ENCODE data around the gene KRT75. TPM values are rescaled to one million over a fixed set of nuclear protein-coding genes. Genes with fewer than 3 reads are reported as not detected.

The KRT75 gene
- polyA plus RNA-seq, 3 donors: not detected

DNA sequence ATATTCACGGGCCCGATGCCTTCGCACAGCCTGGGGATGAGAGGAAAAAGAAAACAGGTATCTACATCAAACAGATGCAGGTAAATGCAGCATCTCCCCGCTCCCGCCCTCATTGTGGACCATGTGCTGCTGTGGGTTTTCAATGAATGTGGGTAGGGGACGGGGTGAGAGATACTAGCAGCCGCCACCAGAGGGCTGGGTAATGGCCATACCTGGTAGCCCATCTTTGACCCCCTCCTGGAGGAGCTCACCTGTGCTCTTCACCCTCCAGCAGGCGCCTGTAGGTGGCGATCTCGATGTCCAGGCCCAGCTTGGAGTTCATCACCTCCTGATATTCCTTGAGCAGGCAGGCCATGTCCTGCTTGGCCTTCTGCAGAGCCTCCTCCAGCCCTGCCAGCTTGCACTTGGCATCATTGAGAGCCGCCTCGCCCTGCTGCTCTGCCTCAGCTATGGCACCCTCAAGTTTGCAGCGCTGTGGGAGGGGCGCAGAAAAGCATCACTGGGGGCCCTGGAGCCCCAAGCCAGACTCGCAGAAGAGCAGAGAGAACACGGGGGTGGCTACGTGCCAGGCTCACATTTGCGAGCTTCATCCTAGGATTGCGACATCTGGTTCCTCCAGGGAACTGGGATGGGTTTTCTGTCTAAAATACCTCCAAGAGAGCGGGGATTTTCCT is 38.3 kb downstream of the KRT75 start:
- DNase-seq (ENCODE audit: low read depth in 3 of 3, low spot score in 2 of 3): no peak

DNA sequence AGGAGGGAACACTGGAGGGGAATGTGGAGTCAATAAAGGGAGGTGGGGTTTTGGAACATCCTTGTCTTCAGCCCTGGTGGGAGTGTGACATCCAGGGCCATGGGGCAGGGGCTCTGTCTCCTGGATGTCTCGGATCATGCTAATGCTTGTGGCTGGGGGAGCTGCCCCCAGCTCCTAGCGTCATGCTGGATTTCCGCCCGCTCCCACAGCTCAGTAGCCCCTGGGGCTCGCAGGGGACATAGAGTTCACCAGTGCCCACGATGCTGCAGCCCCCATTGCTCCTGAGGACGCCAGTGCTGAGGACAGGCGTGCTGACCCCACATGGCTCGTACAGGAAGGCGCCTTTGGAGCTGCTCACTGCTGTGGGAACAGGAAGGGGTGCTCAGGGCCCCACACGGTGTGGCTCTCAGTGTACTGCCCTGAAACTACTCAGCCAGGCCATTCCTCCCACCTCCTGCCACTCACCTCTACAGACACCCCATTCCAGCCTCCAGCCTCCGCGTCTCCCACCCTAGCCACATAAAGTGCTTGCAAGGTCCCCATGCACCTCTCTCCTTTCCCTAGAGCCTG is 39.2 kb downstream of the KRT75 start:
- no peak for DNase-seq (ENCODE audit: low read depth in 3 of 3, low spot score in 2 of 3)

DNA sequence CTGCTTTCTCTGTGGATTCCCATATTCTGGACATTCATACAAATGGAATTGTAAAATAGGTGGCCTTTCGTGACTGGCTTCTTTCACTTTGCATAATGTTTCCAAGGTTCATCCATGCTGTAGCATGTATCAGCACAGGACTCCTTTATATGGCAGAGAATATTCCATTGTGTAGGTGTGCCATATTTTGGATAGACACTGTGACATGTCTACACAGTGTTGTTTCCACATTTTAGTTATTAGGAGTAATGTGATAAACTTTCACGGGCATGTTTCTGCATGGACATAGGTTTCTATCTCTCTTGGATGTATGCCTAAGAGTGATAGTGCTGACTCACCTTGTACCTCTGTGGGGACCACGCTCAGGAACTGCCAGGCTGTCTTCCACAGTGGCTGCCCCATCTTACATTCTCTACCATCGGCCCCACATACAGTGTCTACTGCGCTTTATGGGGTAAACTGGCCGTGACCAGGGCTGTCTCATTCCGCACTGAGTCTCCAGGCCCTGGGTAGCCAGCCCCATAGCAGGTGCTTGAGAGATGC is 41.6 kb downstream of the KRT75 start:
- DNase-seq (ENCODE audit: low read depth in 3 of 3, low spot score in 2 of 3): no peak

DNA sequence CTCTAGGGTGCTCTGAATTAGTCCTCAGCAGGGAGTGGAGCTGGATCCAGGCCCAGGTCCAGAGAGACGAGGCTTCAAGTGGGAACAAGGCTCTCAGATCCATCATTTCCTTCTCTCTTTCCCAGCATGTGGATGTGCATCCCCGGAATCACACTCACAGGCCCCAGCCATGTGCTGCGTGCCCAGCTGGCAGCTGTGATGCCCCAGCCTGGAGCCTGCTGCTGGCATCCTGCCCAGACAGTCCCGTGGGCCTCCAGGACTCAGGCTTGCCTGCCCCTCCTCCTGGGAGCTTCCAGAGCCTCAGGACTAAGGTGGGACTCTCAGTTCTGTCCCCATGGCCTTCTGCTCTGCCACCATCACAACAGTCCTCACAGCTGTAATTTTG is 42.6 kb downstream of the KRT75 start:
- no peak for DNase-seq (ENCODE audit: low read depth in 3 of 3, low spot score in 2 of 3)

DNA sequence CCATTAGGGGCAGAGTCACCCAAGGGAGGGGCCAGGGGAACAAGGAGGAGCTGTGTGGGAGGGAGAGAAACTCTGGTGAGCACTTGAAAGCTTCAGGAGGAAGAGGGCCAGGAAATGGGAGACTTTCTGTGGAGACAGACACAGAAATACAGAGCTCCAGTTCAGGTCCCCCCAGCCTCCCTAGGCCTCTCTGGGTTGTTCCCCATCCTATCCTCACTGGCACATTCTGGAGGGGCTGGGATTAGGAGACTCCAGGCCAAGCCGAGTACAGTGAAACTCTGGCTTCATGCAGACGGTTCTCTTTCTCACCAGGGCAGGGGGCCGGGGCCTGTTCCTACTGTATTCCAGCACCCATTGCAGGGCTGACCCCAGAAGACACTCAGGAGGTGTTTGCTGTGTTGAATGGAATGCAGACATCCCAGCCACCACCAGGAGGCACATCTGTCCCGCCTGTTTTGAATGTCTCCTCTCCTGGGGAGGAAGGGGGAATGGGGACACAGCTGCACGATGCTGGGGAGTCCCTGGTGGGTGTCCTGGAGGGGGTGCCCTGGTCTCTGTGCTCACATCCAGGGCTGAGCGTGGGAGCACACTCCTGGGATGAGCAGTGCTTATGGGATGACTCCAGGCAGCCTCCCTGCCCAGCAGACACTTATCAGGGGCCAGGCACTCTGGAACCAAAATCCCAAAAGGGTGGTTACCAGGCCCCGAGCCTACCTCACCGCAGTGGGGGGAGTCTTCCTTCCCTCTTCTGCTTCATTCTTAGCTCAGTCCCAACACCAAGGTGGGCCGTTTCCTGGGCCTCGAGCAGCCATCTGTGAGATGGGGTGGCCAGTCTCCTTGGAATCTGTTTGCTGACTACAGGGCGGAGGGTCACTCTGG is 43.2 kb downstream of the KRT75 start:
- no peak for DNase-seq (ENCODE audit: low read depth in 3 of 3, low spot score in 2 of 3)

DNA sequence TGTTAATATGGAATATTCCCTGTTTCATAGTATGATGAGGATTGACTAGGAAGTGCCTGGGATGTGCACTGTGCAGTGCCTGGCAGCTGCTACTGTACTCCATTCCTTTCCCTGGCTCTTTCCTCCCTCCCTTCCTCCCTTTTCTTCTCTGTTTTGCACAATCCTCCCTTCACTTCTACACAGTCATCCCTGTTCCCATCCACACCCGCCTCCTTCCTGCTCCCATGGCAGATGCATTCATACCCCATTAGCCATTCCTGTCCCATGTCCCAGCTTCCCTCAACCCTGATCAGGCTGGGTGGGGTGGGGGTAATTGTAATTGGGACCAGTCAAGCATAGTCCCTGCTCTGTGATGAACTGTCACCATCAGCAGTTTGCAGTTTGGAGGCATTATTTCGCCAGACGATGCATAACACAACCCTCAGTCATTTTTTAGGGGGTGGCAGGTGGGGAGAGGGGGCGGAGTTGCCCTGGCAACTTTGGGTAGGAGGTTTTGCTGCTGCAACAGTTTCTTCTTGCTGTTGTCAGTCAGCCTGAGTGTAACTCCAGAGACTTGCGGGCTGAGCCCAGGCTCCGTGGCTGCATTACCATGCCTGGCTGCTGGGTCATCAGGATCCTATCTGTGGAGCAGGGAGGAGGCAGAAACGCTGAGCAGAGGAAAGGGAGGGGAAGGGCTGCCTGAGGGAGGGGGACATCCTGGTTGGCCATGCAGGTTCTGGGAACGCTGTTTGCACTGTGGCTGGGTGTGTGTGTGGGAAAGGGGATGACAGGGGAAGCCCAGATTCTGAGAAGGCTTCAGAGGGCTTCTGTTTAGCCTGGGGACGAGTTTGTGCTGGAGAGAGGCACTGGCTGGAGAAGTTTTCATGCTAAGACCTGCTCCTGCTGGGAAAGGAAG is 44.6 kb downstream of the KRT75 start:
- no peak for DNase-seq (ENCODE audit: low read depth in 3 of 3, low spot score in 2 of 3)

DNA sequence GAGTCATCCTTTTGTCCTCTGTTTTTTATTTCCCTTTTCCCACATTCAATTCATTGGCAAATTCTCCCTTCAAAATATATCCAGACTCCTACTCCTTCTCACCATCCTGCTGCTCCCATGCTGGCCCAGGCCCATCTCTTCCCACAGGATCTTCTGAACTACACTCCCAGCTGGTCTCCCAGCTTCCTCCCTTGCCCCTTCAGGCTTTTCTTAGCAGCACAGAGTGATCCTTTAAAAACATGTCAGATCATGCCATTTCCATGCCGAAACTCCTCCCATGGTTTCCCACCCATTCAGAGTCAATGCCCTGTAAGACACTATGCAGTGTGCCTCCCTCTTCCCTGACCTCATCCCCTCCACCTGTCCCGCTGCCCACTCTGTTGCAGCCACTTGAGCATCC is 46.3 kb downstream of the KRT75 start:
- no peak for DNase-seq (ENCODE audit: low read depth in 3 of 3, low spot score in 2 of 3)

DNA sequence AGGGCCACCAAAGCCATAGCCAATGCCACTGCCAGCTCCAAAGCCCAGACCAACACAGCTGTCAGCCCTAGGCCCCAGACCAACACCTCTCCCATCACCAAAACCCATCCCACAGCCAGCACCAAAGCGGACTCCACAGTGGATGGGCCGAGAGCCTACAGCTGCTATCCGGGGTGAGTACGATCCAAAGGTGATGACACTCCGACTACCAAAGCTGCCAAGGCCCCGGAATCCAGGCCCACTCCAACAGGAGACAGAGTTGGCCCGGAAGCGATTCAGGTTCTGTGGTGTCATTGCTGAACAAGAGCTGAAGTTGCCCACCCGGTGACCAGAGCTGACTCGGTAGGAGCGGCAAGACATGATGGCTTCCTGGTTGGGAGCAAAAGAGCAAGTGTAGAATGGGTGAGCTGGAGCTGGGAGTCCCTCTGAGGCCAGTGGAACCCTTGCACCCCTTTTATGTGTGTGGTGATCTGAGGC is 48.9 kb downstream of the KRT75 start, which contains the start of gene KRT84:
KRT84 (minus strand) TSS at position 427 of the 477 bp plus-strand sequence; CDS start at position 360, 67 bp downstream.
- no peak for DNase-seq (ENCODE audit: low read depth in 3 of 3, low spot score in 2 of 3)

DNA sequence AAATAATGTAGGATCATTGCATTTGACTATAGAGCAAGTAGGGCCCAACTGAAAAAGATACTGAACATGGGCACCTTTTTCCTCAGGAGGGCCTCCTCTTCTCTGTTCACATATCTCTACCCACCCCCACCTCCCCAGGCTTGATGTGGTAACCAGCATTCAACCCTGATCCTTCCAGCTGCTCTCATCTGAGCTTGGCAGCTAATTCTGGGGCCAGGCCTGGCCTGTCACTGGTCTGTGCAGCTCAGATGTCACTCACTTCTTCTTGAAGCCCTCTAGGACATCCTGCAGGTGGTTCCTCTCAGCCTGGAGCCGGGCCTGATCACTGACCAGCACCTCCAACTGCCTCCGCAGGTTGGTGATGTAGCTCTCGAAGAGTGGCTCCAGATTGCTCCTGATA is 50.8 kb downstream of the KRT75 start:
- DNase-seq (ENCODE audit: low read depth in 3 of 3, low spot score in 2 of 3): no peak

DNA sequence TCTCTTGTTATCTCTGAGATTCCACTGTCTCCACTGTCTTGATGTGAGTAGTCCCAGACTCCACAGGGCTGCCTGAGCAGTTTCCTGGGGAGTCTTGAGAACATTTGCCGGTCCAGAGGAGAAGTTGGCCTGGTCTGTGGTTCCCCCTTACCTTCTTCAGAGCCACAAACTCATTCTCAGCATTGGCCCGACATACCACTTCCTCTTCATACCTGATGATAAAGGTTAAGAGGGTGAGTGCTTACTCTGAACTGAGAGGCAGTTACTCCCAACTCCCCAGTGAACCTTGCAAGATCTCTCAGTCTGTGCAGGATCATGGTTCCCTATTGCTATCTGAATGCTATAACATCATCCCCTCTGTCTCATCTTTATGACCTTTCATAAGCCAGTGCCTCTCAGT is 51.3 kb downstream of the KRT75 start:
- no peak for DNase-seq (ENCODE audit: low read depth in 3 of 3, low spot score in 2 of 3)

DNA sequence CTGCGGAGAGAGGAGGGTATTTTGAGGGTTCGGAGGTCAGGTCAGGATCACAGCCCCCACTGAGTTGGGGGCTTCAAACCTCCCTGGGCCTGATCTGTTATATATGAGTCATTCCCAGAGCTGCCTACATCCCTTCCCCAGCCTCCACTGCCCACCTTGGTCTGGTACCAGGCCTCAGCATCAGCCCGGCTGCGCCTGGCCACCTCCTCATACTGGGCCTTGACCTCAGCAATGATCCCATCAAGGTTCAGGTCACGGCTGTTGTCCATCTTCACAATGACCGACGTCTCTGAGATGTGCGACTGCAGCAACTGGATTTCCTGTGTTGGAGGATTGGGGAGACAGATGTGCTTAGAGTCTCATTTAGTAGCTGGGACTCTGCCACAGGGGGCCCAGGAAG is 53.0 kb downstream of the KRT75 start:
- no peak for DNase-seq (ENCODE audit: low read depth in 3 of 3, low spot score in 2 of 3)

DNA sequence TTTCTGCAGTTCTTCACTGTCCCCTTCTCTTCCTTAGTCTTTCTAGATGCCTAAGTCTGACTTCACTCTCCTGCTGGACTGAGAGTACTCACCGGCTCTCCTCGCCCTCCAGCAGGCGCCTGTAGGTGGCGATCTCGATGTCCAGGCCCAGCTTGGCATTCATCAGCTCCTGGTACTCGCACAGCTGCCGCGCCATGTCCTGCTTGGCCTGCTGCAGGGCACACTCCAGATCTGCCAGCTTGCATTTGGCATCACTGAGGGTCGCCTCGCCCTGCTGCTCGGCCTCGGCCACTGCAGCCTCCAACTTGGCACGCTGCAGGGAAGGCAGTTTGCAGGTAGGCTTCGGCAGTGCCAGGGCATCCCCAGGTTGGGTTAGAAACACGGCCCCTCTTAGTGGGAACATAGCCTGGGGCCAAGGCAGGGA is 53.9 kb downstream of the KRT75 start:
- no peak for DNase-seq (ENCODE audit: low read depth in 3 of 3, low spot score in 2 of 3)

DNA sequence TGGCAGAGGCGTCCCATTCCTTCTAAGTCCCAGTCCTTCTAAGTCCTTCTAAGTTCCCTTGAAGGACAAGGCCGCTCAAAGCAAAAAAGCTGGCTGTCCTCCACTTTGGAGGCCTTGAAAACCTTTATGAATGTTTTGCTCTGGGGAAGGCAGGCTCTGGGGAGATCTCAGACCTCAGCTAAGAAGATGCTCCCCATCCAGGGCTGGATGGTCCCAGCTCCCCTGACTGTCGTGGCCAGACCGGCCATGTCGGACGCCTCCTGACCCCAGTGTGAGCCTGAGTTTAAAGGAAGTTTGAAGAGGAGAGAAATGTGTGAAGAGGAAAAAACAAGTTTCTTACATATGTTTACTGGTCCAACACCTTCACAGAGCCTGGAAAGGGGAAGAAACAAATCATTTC is 54.6 kb downstream of the KRT75 start:
- no peak for DNase-seq (ENCODE audit: low read depth in 3 of 3, low spot score in 2 of 3)

DNA sequence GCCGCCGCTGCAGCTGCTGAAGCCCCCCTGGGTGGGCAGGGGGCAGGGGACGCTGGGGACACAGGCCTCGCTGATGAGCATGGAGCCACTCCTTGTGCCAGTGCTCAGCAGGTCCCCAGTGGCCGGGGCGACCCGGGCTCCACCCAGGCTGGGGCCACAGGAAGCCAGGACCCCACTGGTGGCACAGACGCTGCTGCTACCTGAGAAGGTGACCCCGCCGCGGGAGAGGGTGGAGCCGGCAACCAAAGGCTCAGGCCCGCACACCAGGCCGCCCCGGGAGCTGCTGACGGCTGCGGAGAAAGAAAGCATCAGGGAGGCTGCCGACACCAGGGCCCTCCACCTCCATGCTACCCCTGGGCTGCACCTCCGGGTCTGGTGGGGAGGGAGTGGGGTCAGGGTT is 56.1 kb downstream of the KRT75 start:
- DNase-seq (ENCODE audit: low read depth in 3 of 3, low spot score in 2 of 3): no peak

DNA sequence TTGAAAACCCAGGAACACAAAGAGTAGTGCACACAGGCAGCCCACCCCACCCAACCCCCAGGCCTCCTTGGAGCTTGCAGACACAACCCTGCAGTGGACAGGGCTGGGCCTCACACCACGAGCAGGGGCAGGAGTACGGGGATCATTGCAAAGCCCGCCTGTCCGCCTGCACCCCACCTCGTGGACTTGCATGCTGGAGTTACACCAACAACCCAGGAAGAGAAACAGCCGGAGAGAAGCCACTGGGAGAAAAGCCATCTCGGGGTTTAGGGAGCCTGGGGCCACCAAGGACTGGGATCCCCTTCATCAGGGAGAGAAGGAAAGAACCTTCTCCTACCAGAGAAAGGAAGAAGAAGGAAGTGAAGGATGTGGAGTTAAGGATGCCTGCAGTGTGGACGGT is 56.9 kb downstream of the KRT75 start:
- DNase-seq (ENCODE audit: low read depth in 3 of 3, low spot score in 2 of 3): no peak

Other genes starting within 250 kb of the KRT75 start
- under 1 TPM; 0.64 to 0.89 (median 0.76) TPM for gene KRT80, start 242.4 kb downstream of the KRT75 start, polyA plus RNA-seq (ENCODE audit: insufficient read length in 3 of 3)
- 100 to 1,000 TPM in 1 of 3 donors, 10 to 100 TPM in 2; 35.1 to 109 (median 56.3) TPM for gene KRT7, start 201.1 kb downstream of the KRT75 start, polyA plus RNA-seq (ENCODE audit: insufficient read length in 3 of 3)
- gene KRT86, start 159.7 kb downstream of the KRT75 start, polyA plus RNA-seq (ENCODE audit: insufficient read length in 3 of 3): not detected
- gene KRT81, start 142.8 kb downstream of the KRT75 start, polyA plus RNA-seq (ENCODE audit: insufficient read length in 3 of 3): not detected
- not detected for gene KRT83, start 113.0 kb downstream of the KRT75 start, polyA plus RNA-seq (ENCODE audit: insufficient read length in 3 of 3)
- gene KRT85, start 66.9 kb downstream of the KRT75 start, polyA plus RNA-seq (ENCODE audit: insufficient read length in 3 of 3): not detected
- gene KRT84, start 48.7 kb downstream of the KRT75 start, polyA plus RNA-seq (ENCODE audit: insufficient read length in 3 of 3): not detected
- not detected for gene KRT82, start 28.0 kb downstream of the KRT75 start, polyA plus RNA-seq (ENCODE audit: insufficient read length in 3 of 3)
- gene KRT6B, start 17.8 kb upstream of the KRT75 start, polyA plus RNA-seq (ENCODE audit: insufficient read length in 3 of 3): not detected
- gene KRT6C, start 39.4 kb upstream of the KRT75 start, polyA plus RNA-seq (ENCODE audit: insufficient read length in 3 of 3): not detected
- not detected for gene KRT6A, start 58.9 kb upstream of the KRT75 start, polyA plus RNA-seq (ENCODE audit: insufficient read length in 3 of 3)
- gene KRT5, start 86.0 kb upstream of the KRT75 start, polyA plus RNA-seq (ENCODE audit: insufficient read length in 3 of 3): under 1 TPM in 1 of 3 donors, not detected in 2; 0.40 TPM
- not detected for gene KRT71, start 118.8 kb upstream of the KRT75 start, polyA plus RNA-seq (ENCODE audit: insufficient read length in 3 of 3)
- not detected for gene KRT74, start 139.5 kb upstream of the KRT75 start, polyA plus RNA-seq (ENCODE audit: insufficient read length in 3 of 3)
- gene KRT72, start 167.1 kb upstream of the KRT75 start, polyA plus RNA-seq (ENCODE audit: insufficient read length in 3 of 3): not detected
- gene KRT73, start 184.2 kb upstream of the KRT75 start, polyA plus RNA-seq (ENCODE audit: insufficient read length in 3 of 3): not detected
- not detected for gene KRT2, start 217.8 kb upstream of the KRT75 start, polyA plus RNA-seq (ENCODE audit: insufficient read length in 3 of 3)
- gene KRT1, start 246.0 kb upstream of the KRT75 start, polyA plus RNA-seq (ENCODE audit: insufficient read length in 3 of 3): under 1 TPM; 0.19 to 0.45 (median 0.31) TPM